HG02852 (cell line): ENCODE measurements around the gene BMP7.

Experiments
- ATAC-seq: cut with Tn5 transposase; IDR thresholded peaks from one replicate; pipeline ENCODE4 v1.9.1; 2021; ENCODE audit warnings: mild to moderate bottlenecking, moderate library complexity; ENCODE audit not compliant: unreplicated experiment

Gene BMP7

GRCh38 chr20:57213291-57213690, 53.1 kb downstream of the BMP7 start:
- ATAC-seq = no peak

- no peak for ATAC-seq
Measured at GRCh38 chr20:57212534-57213276, 53.7 kb downstream of the BMP7 start.

GRCh38 chr20:57211908-57212533, 54.4 kb downstream of the BMP7 start:
- no peak for ATAC-seq

GRCh38 chr20:57211406-57211805, 55.0 kb downstream of the BMP7 start:
- no peak for ATAC-seq

- no peak for ATAC-seq
Measured at GRCh38 chr20:57210911-57211280, 55.5 kb downstream of the BMP7 start.

- ATAC-seq = no peak
Measured at GRCh38 chr20:57210054-57210910, 56.2 kb downstream of the BMP7 start.

- ATAC-seq = no peak
Measured at GRCh38 chr20:57209413-57209812, 57.0 kb downstream of the BMP7 start.

GRCh38 chr20:57208198-57208597, 58.2 kb downstream of the BMP7 start:
- ATAC-seq = no peak

- ATAC-seq = no peak
Measured at GRCh38 chr20:57207251-57207650, 59.2 kb downstream of the BMP7 start.

GRCh38 chr20:57205606-57206219, 60.7 kb downstream of the BMP7 start:
- no peak for ATAC-seq

- ATAC-seq = no peak
Measured at GRCh38 chr20:57203986-57204385, 62.5 kb downstream of the BMP7 start.

- ATAC-seq = no peak
Measured at GRCh38 chr20:57203204-57203603, 63.2 kb downstream of the BMP7 start.

- ATAC-seq = no peak
Measured at GRCh38 chr20:57202309-57202708, 64.1 kb downstream of the BMP7 start.

GRCh38 chr20:57200882-57201695, 65.4 kb downstream of the BMP7 start:
- no peak for ATAC-seq

GRCh38 chr20:57199656-57200405, 66.6 kb downstream of the BMP7 start:
- no peak for ATAC-seq

GRCh38 chr20:57198132-57199072, 68.0 kb downstream of the BMP7 start:
- no peak for ATAC-seq

- ATAC-seq = no peak
Measured at GRCh38 chr20:57197352-57198131, 68.9 kb downstream of the BMP7 start.
